IPS-15b (cell line): Measurements from ENCODE around the gene HPCAL1.

ENCODE experiments used
- H3K27me3 ChIP-seq: one replicate; pipeline ENCODE4 v1.6.1; 2013; ENCODE audit warnings: low read length; ENCODE audit not compliant: control insufficient read depth, insufficient read depth
- H3K36me3 ChIP-seq: one replicate; pipeline ENCODE4 v1.6.1; 2013; ENCODE audit warnings: low read length; ENCODE audit not compliant: control insufficient read depth, insufficient read depth
- H3K4me1 ChIP-seq: one replicate; pipeline ENCODE4 v1.6.1; 2013; ENCODE audit warnings: mild to moderate bottlenecking, low read length; ENCODE audit not compliant: control insufficient read depth, insufficient read depth
- H3K4me3 ChIP-seq: one replicate; pipeline ENCODE4 v1.5.1; 2013; ENCODE audit warnings: low read depth, low read length
- H3K9ac ChIP-seq: one replicate; pipeline ENCODE4 v1.6.1; 2013; ENCODE audit warnings: low read depth, mild to moderate bottlenecking, low read length
- H3K9me3 ChIP-seq: one replicate; pipeline ENCODE4 v1.6.1; 2013; ENCODE audit warnings: mild to moderate bottlenecking, low read length; ENCODE audit not compliant: control insufficient read depth, insufficient read depth

The HPCAL1 gene

GRCh38 chr2:10378189-10378588, 75.5 kb downstream of the HPCAL1 start:
- no peaks in the 10 kb centered on the region for H3K9me3 ChIP-seq
- H3K27me3 ChIP-seq = no peaks in the 10 kb centered on the region
- no peak overlapping the region for H3K9ac ChIP-seq
- no peak overlapping the region for H3K4me3 ChIP-seq
- H3K36me3 ChIP-seq = no peaks in the 10 kb centered on the region
- peaks cover 7% of the 10 kb centered on the region for H3K4me1 ChIP-seq

GRCh38 chr2:10380048-10380926, 77.6 kb downstream of the HPCAL1 start:
- Histone ChIP-seq H3K9me3 (no peaks in the 10 kb centered on the region), H3K27me3 (no peaks in the 10 kb centered on the region), H3K4me3 (no peak overlapping the region), H3K36me3 (no peaks in the 10 kb centered on the region), H3K9ac (no peak overlapping the region), H3K4me1 (peaks cover 7% of the 10 kb centered on the region)

GRCh38 chr2:10381997-10382353, 79.3 kb downstream of the HPCAL1 start:
- Histone ChIP-seq H3K27me3 (no peaks in the 10 kb centered on the region), H3K4me3 (no peak overlapping the region), H3K9ac (no peak overlapping the region), H3K9me3 (no peaks in the 10 kb centered on the region), H3K4me1 (peaks cover 7% of the 10 kb centered on the region), H3K36me3 (no peaks in the 10 kb centered on the region)

- H3K9ac ChIP-seq = no peak overlapping the region
- H3K36me3 ChIP-seq = no peaks in the 10 kb centered on the region
- H3K9me3 ChIP-seq = no peaks in the 10 kb centered on the region
- H3K4me3 ChIP-seq = no peak overlapping the region
- H3K27me3 ChIP-seq = no peaks in the 10 kb centered on the region
- H3K4me1 ChIP-seq = peaks cover 7% of the 10 kb centered on the region
These were observed 79.8 kb downstream of the HPCAL1 start for GRCh38 chr2:10382354-10383061.

- Histone ChIP-seq H3K4me1 (peaks cover 7% of the 10 kb centered on the region), H3K4me3 (no peak overlapping the region), H3K27me3 (no peaks in the 10 kb centered on the region), H3K36me3 (no peaks in the 10 kb centered on the region), H3K9ac (no peak overlapping the region), H3K9me3 (no peaks in the 10 kb centered on the region)
These were observed 81.4 kb downstream of the HPCAL1 start for GRCh38 chr2:10383960-10384734.

- Histone ChIP-seq H3K36me3 (no peaks in the 10 kb centered on the region), H3K27me3 (no peaks in the 10 kb centered on the region), H3K4me3 (no peak overlapping the region), H3K9me3 (no peaks in the 10 kb centered on the region), H3K9ac (no peak overlapping the region), H3K4me1 (peaks cover 7% of the 10 kb centered on the region)
These were observed 82.8 kb downstream of the HPCAL1 start for GRCh38 chr2:10385501-10385900.

- no peaks in the 10 kb centered on the region for H3K27me3 ChIP-seq
- peaks cover 7% of the 10 kb centered on the region for H3K4me1 ChIP-seq
- H3K36me3 ChIP-seq = no peaks in the 10 kb centered on the region
- H3K9ac ChIP-seq = no peak overlapping the region
- no peaks in the 10 kb centered on the region for H3K9me3 ChIP-seq
- no peak overlapping the region for H3K4me3 ChIP-seq
These were observed 83.4 kb downstream of the HPCAL1 start for GRCh38 chr2:10385933-10386773.

- Histone ChIP-seq H3K27me3 (no peaks in the 10 kb centered on the region), H3K36me3 (no peaks in the 10 kb centered on the region), H3K4me1 (peaks cover 6% of the 10 kb centered on the region)
These were observed 84.3 kb downstream of the HPCAL1 start for GRCh38 chr2:10387033-10387432.

GRCh38 chr2:10388954-10389560, 86.4 kb downstream of the HPCAL1 start:
- H3K9ac ChIP-seq = no peak overlapping the region
- H3K27me3 ChIP-seq = no peaks in the 10 kb centered on the region
- H3K4me3 ChIP-seq = no peak overlapping the region
- H3K36me3 ChIP-seq = no peaks in the 10 kb centered on the region
- peaks cover 4% of the 10 kb centered on the region for H3K4me1 ChIP-seq
- H3K9me3 ChIP-seq = no peaks in the 10 kb centered on the region

More at GRCh38 chr2:10387033-10387432, 84.3 kb downstream of the HPCAL1 start:
- H3K9me3 ChIP-seq = no peaks in the 10 kb centered on the region
- no peak overlapping the region for H3K4me3 ChIP-seq
- H3K9ac ChIP-seq = no peak overlapping the region

GRCh38 chr2:10389573-10389972, 86.9 kb downstream of the HPCAL1 start:
- no peak overlapping the region for H3K9ac ChIP-seq
- H3K9me3 ChIP-seq = no peaks in the 10 kb centered on the region
- H3K4me3 ChIP-seq = no peak overlapping the region
- no peaks in the 10 kb centered on the region for H3K36me3 ChIP-seq
- peaks cover 4% of the 10 kb centered on the region for H3K4me1 ChIP-seq
- no peaks in the 10 kb centered on the region for H3K27me3 ChIP-seq
